Fibroblast of mammary gland (primary cell): ENCODE data around the gene PFDN5.

Source experiments
- DNase-seq: peaks from one replicate; pipeline ENCODE4 v3.0.0-alpha.2; 2010; ENCODE audit warnings: low read depth
- H3K4me3 ChIP-seq: 2 replicates; pipeline ENCODE4 v1.5.1; 2011; ENCODE audit warnings: low read depth, mild to moderate bottlenecking, low read length, moderate library complexity; ENCODE audit not compliant: control insufficient read depth
- TF ChIP-seq, protein P1 (sequence below): conservative IDR thresholded peaks from 2 replicates; pipeline ENCODE4 v1.5.1; 2011; ENCODE audit warnings: low read depth, low read length, inconsistent platforms; ENCODE audit not compliant: control insufficient read depth, insufficient read depth

PFDN5 gene

GRCh38 chr12:53268630-53269562 lies 26.4 kb upstream of the PFDN5 start:
- peak overlapping the region; percentile 90 for H3K4me3 ChIP-seq
- TF ChIP-seq, protein P1, sequence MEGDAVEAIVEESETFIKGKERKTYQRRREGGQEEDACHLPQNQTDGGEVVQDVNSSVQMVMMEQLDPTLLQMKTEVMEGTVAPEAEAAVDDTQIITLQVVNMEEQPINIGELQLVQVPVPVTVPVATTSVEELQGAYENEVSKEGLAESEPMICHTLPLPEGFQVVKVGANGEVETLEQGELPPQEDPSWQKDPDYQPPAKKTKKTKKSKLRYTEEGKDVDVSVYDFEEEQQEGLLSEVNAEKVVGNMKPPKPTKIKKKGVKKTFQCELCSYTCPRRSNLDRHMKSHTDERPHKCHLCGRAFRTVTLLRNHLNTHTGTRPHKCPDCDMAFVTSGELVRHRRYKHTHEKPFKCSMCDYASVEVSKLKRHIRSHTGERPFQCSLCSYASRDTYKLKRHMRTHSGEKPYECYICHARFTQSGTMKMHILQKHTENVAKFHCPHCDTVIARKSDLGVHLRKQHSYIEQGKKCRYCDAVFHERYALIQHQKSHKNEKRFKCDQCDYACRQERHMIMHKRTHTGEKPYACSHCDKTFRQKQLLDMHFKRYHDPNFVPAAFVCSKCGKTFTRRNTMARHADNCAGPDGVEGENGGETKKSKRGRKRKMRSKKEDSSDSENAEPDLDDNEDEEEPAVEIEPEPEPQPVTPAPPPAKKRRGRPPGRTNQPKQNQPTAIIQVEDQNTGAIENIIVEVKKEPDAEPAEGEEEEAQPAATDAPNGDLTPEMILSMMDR, result no peak
- peak; percentile 10 for DNase-seq

DNA sequence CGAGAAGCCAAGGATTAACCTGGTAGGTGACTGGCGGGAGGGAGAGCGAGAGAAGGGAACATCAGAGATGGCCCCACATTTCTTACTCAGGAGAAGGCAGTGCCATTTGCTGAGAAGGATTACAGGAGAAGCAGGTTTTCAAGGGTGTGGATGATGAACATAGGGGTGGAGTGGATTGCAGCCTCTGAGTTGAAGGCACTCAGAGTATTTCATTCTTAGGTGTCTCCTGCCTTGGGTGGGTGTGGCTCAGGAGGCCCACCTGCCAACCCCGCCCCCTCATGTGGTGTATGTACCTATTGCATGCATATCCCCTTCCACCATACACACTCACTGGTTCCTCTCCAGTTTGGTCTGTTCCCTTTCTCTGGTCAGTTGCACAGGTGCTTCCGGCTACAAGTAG lies 20.9 kb upstream of the PFDN5 start:
- DNase-seq, result no peak
- TF ChIP-seq, protein P1, result no peak
- H3K4me3 ChIP-seq, result no peak overlapping the region

- no peak for DNase-seq
- H3K4me3 ChIP-seq, result no peak overlapping the region
- TF ChIP-seq, protein P1, result no peak
Measured at GRCh38 chr12:53276511-53276910, 18.8 kb upstream of the PFDN5 start.

DNA sequence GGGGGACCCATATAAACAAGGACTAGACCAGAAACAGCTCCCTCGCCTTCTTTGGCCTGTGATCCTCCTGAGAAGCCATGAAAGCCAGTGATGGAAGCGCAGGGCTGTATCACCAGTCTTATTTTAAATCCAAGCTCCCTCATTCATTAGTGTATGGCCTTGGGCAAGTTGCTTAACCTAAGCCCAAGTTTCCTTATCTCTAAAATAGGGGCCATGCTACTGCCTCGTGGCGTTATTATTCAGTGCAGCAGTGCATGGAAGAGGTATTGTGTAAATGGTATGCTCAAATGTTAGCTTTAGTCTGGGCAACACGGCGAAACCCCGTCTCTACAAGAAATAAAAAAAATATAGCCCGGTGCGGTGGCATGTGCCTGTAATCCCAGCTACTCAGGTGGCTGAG lies 17.4 kb upstream of the PFDN5 start:
- no peak for DNase-seq
- TF ChIP-seq, protein P1, result no peak
- no peak overlapping the region for H3K4me3 ChIP-seq

DNA sequence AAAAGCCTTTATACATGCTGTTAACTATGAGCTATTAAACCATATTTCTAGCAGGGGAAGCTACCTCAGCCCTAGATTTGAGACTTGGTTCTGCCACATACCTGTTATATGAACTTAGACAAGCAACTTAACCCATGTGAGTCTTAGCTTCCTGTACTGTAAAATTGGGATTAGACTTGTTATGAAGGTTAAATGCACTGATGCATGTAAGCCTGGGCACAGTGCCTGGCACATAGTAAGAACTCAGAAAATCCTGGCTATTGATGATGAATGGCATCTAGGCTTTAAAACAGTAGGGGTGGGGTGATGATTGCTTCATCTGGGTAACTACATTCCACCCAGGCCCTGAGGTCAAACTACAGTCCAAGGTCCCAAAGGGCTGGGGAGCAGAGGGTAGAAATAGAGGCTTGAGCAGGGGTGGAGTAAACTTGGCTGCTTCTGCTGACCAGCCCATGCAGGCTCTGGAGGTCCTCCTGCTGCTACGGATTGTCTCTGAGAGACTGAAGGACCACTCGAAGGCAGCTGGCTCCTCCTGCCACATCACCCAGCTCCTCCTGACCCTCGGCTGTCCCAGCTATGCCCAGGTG lies 16.0 kb upstream of the PFDN5 start:
- TF ChIP-seq, protein P1, result no peak
- H3K4me3 ChIP-seq, result no peak overlapping the region
- DNase-seq, result no peak

GRCh38 chr12:53279888-53280498 lies 15.3 kb upstream of the PFDN5 start:
- TF ChIP-seq, protein P1, result no peak
- no peak for DNase-seq
- no peak overlapping the region for H3K4me3 ChIP-seq
